ENCODE measurements around the gene HELZ.

Gene HELZ

GRCh38 chr17:67246653-67247415 is 1.8 kb upstream of the HELZ start:
- no peak for TF ChIP-seq GATA2 (IDR thresholded peaks at IDR 0.05; ENCODE audit: low read depth, low read length)
- TF ChIP-seq GATA3 (IDR thresholded peaks at IDR 0.05; ENCODE audit: low read depth, low read length): no peak

- TF ChIP-seq GATA3 (IDR thresholded peaks at IDR 0.05; ENCODE audit: low read depth, low read length): no peak
- TF ChIP-seq GATA2 (IDR thresholded peaks at IDR 0.05; ENCODE audit: low read depth, low read length): no peak
Observed at GRCh38 chr17:67246403-67246652, 1.3 kb upstream of the HELZ start.

- no peak for TF ChIP-seq GATA3 (IDR thresholded peaks at IDR 0.05; ENCODE audit: low read depth, low read length)
- TF ChIP-seq GATA2 (IDR thresholded peaks at IDR 0.05; ENCODE audit: low read depth, low read length): no peak; the same call in 1 of the 2 replicates
Observed at GRCh38 chr17:67245694-67246402, 852 bp upstream of the HELZ start.

- TF ChIP-seq GATA3 (IDR thresholded peaks at IDR 0.05; ENCODE audit: low read depth, low read length): no peak
- TF ChIP-seq GATA2 (IDR thresholded peaks at IDR 0.05; ENCODE audit: low read depth, low read length): no peak
Observed at GRCh38 chr17:67244431-67245072, 444 bp downstream of the HELZ start.

GRCh38 chr17:67243284-67243683 is 1.7 kb downstream of the HELZ start:
- TF ChIP-seq GATA3 (IDR thresholded peaks at IDR 0.05; ENCODE audit: low read depth, low read length) (no peak), GATA2 (IDR thresholded peaks at IDR 0.05; ENCODE audit: low read depth, low read length) (no peak)

- TF ChIP-seq GATA3 (IDR thresholded peaks at IDR 0.05; ENCODE audit: low read depth, low read length): no peak
- no peak for TF ChIP-seq GATA2 (IDR thresholded peaks at IDR 0.05; ENCODE audit: low read depth, low read length)
Observed at GRCh38 chr17:67241719-67242341, 3.2 kb downstream of the HELZ start.

GRCh38 chr17:67239597-67239996 is 5.4 kb downstream of the HELZ start:
- TF ChIP-seq GATA2 (IDR thresholded peaks at IDR 0.05; ENCODE audit: low read depth, low read length) (no peak), GATA3 (IDR thresholded peaks at IDR 0.05; ENCODE audit: low read depth, low read length) (no peak)

- TF ChIP-seq GATA2 (IDR thresholded peaks at IDR 0.05; ENCODE audit: low read depth, low read length) (no peak), GATA3 (IDR thresholded peaks at IDR 0.05; ENCODE audit: low read depth, low read length) (no peak)
Observed at GRCh38 chr17:67238991-67239390, 6.0 kb downstream of the HELZ start.

- TF ChIP-seq GATA2 (IDR thresholded peaks at IDR 0.05; ENCODE audit: low read depth, low read length) (no peak), GATA3 (IDR thresholded peaks at IDR 0.05; ENCODE audit: low read depth, low read length) (no peak)
Observed at GRCh38 chr17:67232441-67232840, 12.6 kb downstream of the HELZ start.

- TF ChIP-seq GATA3 (IDR thresholded peaks at IDR 0.05; ENCODE audit: low read depth, low read length) (no peak), GATA2 (IDR thresholded peaks at IDR 0.05; ENCODE audit: low read depth, low read length) (no peak)
Observed at GRCh38 chr17:67229109-67229955, 15.7 kb downstream of the HELZ start.

- TF ChIP-seq GATA3 (IDR thresholded peaks at IDR 0.05; ENCODE audit: low read depth, low read length) (no peak), GATA2 (IDR thresholded peaks at IDR 0.05; ENCODE audit: low read depth, low read length) (no peak)
Observed at GRCh38 chr17:67227488-67227887, 17.5 kb downstream of the HELZ start.

GRCh38 chr17:67225316-67225715 is 19.7 kb downstream of the HELZ start:
- TF ChIP-seq GATA3 (IDR thresholded peaks at IDR 0.05; ENCODE audit: low read depth, low read length) (no peak), GATA2 (IDR thresholded peaks at IDR 0.05; ENCODE audit: low read depth, low read length) (no peak)

GRCh38 chr17:67224736-67225135 is 20.3 kb downstream of the HELZ start:
- TF ChIP-seq GATA2 (IDR thresholded peaks at IDR 0.05; ENCODE audit: low read depth, low read length) (no peak), GATA3 (IDR thresholded peaks at IDR 0.05; ENCODE audit: low read depth, low read length) (no peak)

GRCh38 chr17:67223924-67224323 is 21.1 kb downstream of the HELZ start:
- TF ChIP-seq GATA3 (IDR thresholded peaks at IDR 0.05; ENCODE audit: low read depth, low read length) (no peak), GATA2 (IDR thresholded peaks at IDR 0.05; ENCODE audit: low read depth, low read length) (no peak)

All from SH-SY5Y (cell line).